Measurements from ENCODE around the gene UBLCP1.

DNA sequence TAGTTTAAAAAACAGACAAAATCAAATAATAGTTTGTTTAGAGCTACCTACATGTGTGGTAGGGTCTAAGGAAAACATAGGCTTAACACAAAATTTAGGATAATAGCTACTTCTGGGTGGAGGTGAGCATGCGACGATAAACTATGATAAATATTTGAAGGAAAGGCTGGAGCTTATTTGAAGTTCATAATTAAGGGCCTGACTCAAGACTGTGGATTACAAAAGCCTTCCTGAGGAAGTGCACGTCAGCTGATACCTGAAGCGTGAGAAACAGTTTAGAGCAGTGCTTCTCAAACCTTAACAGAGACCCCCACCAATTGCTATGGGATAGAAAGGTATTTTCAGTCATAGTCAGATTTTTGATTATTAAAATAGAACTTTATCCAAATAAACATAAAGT lies 20.4 kb upstream of the UBLCP1 start:
- TF ChIP-seq POLR2AphosphoS5 (IDR thresholded peaks at IDR 0.05; ENCODE audit: low read depth): no peak
- no peak for TF ChIP-seq CTCF (IDR thresholded peaks at IDR 0.05; ENCODE audit: insufficient read depth, low read length)
- TF ChIP-seq REST (IDR thresholded peaks at IDR 0.05; ENCODE audit: insufficient replicate concordance, low read depth): no peak
